Breast epithelium (tissue), 4 donors: Measurements from ENCODE around the gene KIAA0232. TPM values are rescaled to one million over a fixed set of nuclear protein-coding genes. Genes with fewer than 3 reads are reported as not detected.

ENCODE experiments used
- DNase-seq, 2 donors: peaks; one replicate each; pipeline ENCODE4 v3.0.0-alpha.2; 2019; ENCODE audit warnings: low spot score in 2 of 2
- H3K27ac ChIP-seq, 2 donors: fragments of 200-600 bp; sonication (generic) in 1 of 2; one replicate each; pipeline ENCODE4 v1.5.1; 2016 to 2019; ENCODE audit warnings: mild to moderate bottlenecking in 1 of 2
- H3K27me3 ChIP-seq, 2 donors: fragments of 200-600 bp; sonication (generic) in 1 of 2; one replicate each; pipeline versions ENCODE4 v1.5.1 to v1.6.0; 2017 to 2019; ENCODE audit warnings: control low read depth in 1 of 2, mild to moderate bottlenecking in 1 of 2
- H3K36me3 ChIP-seq: fragments of 200-600 bp; one replicate; pipeline ENCODE4 v1.5.1; 2019
- H3K4me1 ChIP-seq, 2 donors: fragments of 200-600 bp; sonication (generic); one replicate each; pipeline ENCODE4 v1.5.1; 2016 to 2019; ENCODE audit warnings: control low read depth in 1 of 2
- H3K4me3 ChIP-seq, 3 donors: fragments of 200-600 bp; sonication (generic); 1 replicate in 2 of 3; 2 replicates in 1 of 3; pipeline ENCODE4 v1.5.1; 2016 to 2019; ENCODE audit warnings: mild to moderate bottlenecking in 3 of 3, moderate library complexity in 2 of 3
- H3K9me3 ChIP-seq, 2 donors: fragments of 200-600 bp; sonication (generic) in 1 of 2; one replicate each; pipeline ENCODE4 v1.5.1; 2016 to 2019; ENCODE audit warnings: control low read depth in 1 of 2
- CTCF ChIP-seq, 3 donors: fragments of 450-650 bp; IDR thresholded peaks; one replicate each; pipeline ENCODE4 v1.5.1; 2016 to 2017; ENCODE audit warnings: antibody characterized with exemption in 3 of 3, mild to moderate bottlenecking in 3 of 3, moderate library complexity in 3 of 3
- POLR2A ChIP-seq: fragments of 450-650 bp; IDR thresholded peaks from one replicate; pipeline ENCODE4 v1.6.1; 2016; ENCODE audit warnings: antibody characterized with exemption, mild to moderate bottlenecking, moderate library complexity
- POLR2AphosphoS5 ChIP-seq, 3 donors: sonication (generic); formaldehyde crosslinking; IDR thresholded peaks; one replicate each; pipeline ENCODE4 v1.6.1; 2017; ENCODE audit warnings: antibody characterized with exemption in 3 of 3
- intact Hi-C: fragments of 100-400 bp; cut with DNase I; formaldehyde crosslinking; loops from one replicate; pipeline ENCODE4 v1.15.1; 2023; ENCODE audit warnings: low total_unique reads
- total RNA-seq, 3 donors: library from RNA; depleted of rRNA; stranded (reverse); fragments of >200 nt; gene quantifications; one replicate each; pipeline ENCODE4 v1.1.0, GENCODE V29; 2016

Gene KIAA0232
- total RNA-seq, 3 donors from 2014 or later, result 31.5 to 40.8 (median 31.7) TPM

DNA sequence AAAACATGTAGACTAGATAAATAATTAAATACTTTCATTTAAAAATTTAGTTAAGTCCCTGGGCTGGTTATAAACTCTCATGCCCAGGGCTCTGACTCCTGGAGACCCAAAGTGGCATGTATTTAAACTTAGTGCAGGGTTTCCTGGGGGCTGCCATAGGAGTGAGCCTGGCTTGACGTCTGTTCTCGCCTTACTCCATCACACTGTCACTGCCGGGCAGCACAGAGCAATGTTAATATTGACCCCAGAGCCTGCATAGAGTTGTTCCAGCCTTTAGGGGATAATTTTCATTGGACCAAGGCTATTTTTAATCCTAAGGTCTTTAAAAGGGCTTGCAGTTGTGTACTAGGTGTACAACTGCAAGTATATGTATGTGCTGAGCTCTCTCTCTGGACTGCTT, 31.2 kb downstream of the KIAA0232 start:
- Histone ChIP-seq H3K9me3 (no peaks in the 10 kb centered on the region), H3K27me3 (no peaks in the 10 kb centered on the region), H3K4me3 (no peak overlapping the region), H3K36me3 (no peaks in the 10 kb centered on the region), H3K27ac (no peak overlapping the region), H3K4me1 (no peaks in the 10 kb centered on the region)
- intact Hi-C loops, result no loop called here
- no peak for TF ChIP-seq POLR2AphosphoS5 (IDR thresholded peaks at IDR 0.05)
- TF ChIP-seq POLR2A, result no peak
- TF ChIP-seq CTCF (IDR thresholded peaks at IDR 0.05), result no peak
- DNase-seq, result no peak

- intact Hi-C loops, result no loop called here
- H3K27me3 ChIP-seq, result no peaks in the 10 kb centered on the region
- H3K4me3 ChIP-seq, result no peak overlapping the region
- H3K36me3 ChIP-seq, result no peaks in the 10 kb centered on the region
- no peaks in the 10 kb centered on the region for H3K4me1 ChIP-seq
- no peak overlapping the region for H3K27ac ChIP-seq
- no peak for TF ChIP-seq POLR2A
- no peak for TF ChIP-seq CTCF (IDR thresholded peaks at IDR 0.05)
- TF ChIP-seq POLR2AphosphoS5 (IDR thresholded peaks at IDR 0.05), result no peak
- peaks cover 0 to 10% of the 10 kb centered on the region in 2 donors for H3K9me3 ChIP-seq
- no peak for DNase-seq
Measured at GRCh38 chr4:6815029-6815836, 32.7 kb downstream of the KIAA0232 start.

- peaks cover 0 to 24% of the 10 kb centered on the region in 2 donors for H3K9me3 ChIP-seq
- no peak overlapping the region for H3K27ac ChIP-seq
- no peak overlapping the region for H3K4me3 ChIP-seq
- H3K36me3 ChIP-seq, result no peaks in the 10 kb centered on the region
- H3K4me1 ChIP-seq, result no peaks in the 10 kb centered on the region
- H3K27me3 ChIP-seq, result no peaks in the 10 kb centered on the region
- DNase-seq, result no peak
- TF ChIP-seq POLR2A, result no peak
- no peak for TF ChIP-seq POLR2AphosphoS5 (IDR thresholded peaks at IDR 0.05)
- TF ChIP-seq CTCF (IDR thresholded peaks at IDR 0.05), result no peak
- intact Hi-C loops, result no loop called here
Measured at GRCh38 chr4:6819295-6819694, 36.8 kb downstream of the KIAA0232 start.

- Histone ChIP-seq H3K27me3 (no peaks in the 10 kb centered on the region), H3K4me1 (no peaks in the 10 kb centered on the region), H3K36me3 (no peaks in the 10 kb centered on the region), H3K4me3 (no peak overlapping the region), H3K9me3 (peaks cover 0 to 24% of the 10 kb centered on the region in 2 donors), H3K27ac (no peak overlapping the region)
- intact Hi-C loops, result no loop called here
- no peak for DNase-seq
- TF ChIP-seq CTCF (IDR thresholded peaks at IDR 0.05) (no peak), POLR2A (no peak), POLR2AphosphoS5 (IDR thresholded peaks at IDR 0.05) (no peak)
Measured at GRCh38 chr4:6820695-6821094, 38.2 kb downstream of the KIAA0232 start.

- DNase-seq, result no peak
- no peak for TF ChIP-seq POLR2AphosphoS5 (IDR thresholded peaks at IDR 0.05)
- no peak for TF ChIP-seq CTCF (IDR thresholded peaks at IDR 0.05)
- no peak for TF ChIP-seq POLR2A
- Histone ChIP-seq H3K36me3 (peaks cover 4% of the 10 kb centered on the region), H3K27me3 (no peaks in the 10 kb centered on the region), H3K4me1 (no peaks in the 10 kb centered on the region), H3K27ac (no peak overlapping the region), H3K4me3 (no peak overlapping the region), H3K9me3 (peaks cover 0 to 24% of the 10 kb centered on the region in 2 donors)
- intact Hi-C loops, result no loop called here
Measured at GRCh38 chr4:6824071-6824470, 41.5 kb downstream of the KIAA0232 start.
